Osteocyte (in vitro differentiated cells): Measurements from ENCODE around the gene NID1. TPM values are rescaled to one million over a fixed set of nuclear protein-coding genes. Genes with fewer than 3 reads are reported as not detected.

ENCODE experiments used
- DNase-seq: peaks from one replicate; pipeline ENCODE4 v3.0.0; 2021; ENCODE audit warnings: mixed read lengths; ENCODE audit not compliant: unreplicated experiment; ENCODE audit errors: extremely low spot score
- H3K27ac Mint-ChIP-seq: one replicate; pipeline ENCODE4 v1.8.0; 2021; ENCODE audit warnings: mild to moderate bottlenecking, mixed read lengths; ENCODE audit not compliant: unreplicated experiment
- H3K27me3 Mint-ChIP-seq: one replicate; pipeline ENCODE4 v1.8.0; 2021; ENCODE audit warnings: mixed read lengths; ENCODE audit not compliant: unreplicated experiment
- H3K36me3 Mint-ChIP-seq: one replicate; pipeline ENCODE4 v1.8.0; 2021; ENCODE audit warnings: mixed read lengths; ENCODE audit not compliant: unreplicated experiment
- H3K4me1 Mint-ChIP-seq: one replicate; pipeline ENCODE4 v1.8.0; 2021; ENCODE audit warnings: mixed read lengths; ENCODE audit not compliant: unreplicated experiment
- H3K4me3 Mint-ChIP-seq: one replicate; pipeline ENCODE4 v1.8.0; 2021; ENCODE audit warnings: mild to moderate bottlenecking, moderate library complexity, mixed read lengths; ENCODE audit not compliant: unreplicated experiment
- H3K9me3 Mint-ChIP-seq: one replicate; pipeline ENCODE4 v1.8.0; 2021; ENCODE audit warnings: mixed read lengths; ENCODE audit not compliant: unreplicated experiment
- CTCF ChIP-seq: fragments of 200-600 bp; sonication (generic); IDR thresholded peaks from 2 replicates; pipeline ENCODE4 v1.5.0; 2021; ENCODE audit warnings: antibody characterized with exemption, mild to moderate bottlenecking, moderate library complexity
- total RNA-seq: library from RNA; stranded (reverse); gene quantifications from 2 replicates; pipeline ENCODE4 v1.2.1, GENCODE V29; 2021

Gene NID1
- total RNA-seq, 1 donor from 2014 or later: 142 TPM

- Mint-ChIP-seq H3K9me3 (no peaks in the 10 kb centered on the region), H3K27ac (no peak overlapping the region), H3K36me3 (no peaks in the 10 kb centered on the region), H3K4me3 (no peak overlapping the region), H3K4me1 (peaks cover 7% of the 10 kb centered on the region), H3K27me3 (no peaks in the 10 kb centered on the region)
- no peak for DNase-seq
- TF ChIP-seq CTCF: peak; percentile 87
Observed at GRCh38 chr1:236103646-236104218, 38.8 kb upstream of the NID1 start.

GRCh38 chr1:236103059-236103458 is 38.2 kb upstream of the NID1 start:
- H3K27me3 Mint-ChIP-seq: no peaks in the 10 kb centered on the region
- TF ChIP-seq CTCF: no peak
- peaks cover 7% of the 10 kb centered on the region for H3K4me1 Mint-ChIP-seq
- H3K4me3 Mint-ChIP-seq: no peak overlapping the region
- no peaks in the 10 kb centered on the region for H3K36me3 Mint-ChIP-seq
- H3K27ac Mint-ChIP-seq: no peak overlapping the region
- no peaks in the 10 kb centered on the region for H3K9me3 Mint-ChIP-seq
- no peak for DNase-seq

GRCh38 chr1:236102611-236103010 is 37.7 kb upstream of the NID1 start:
- no peak overlapping the region for H3K27ac Mint-ChIP-seq
- no peak for TF ChIP-seq CTCF
- H3K36me3 Mint-ChIP-seq: no peaks in the 10 kb centered on the region
- no peak for DNase-seq
- no peak overlapping the region for H3K4me3 Mint-ChIP-seq
- no peaks in the 10 kb centered on the region for H3K27me3 Mint-ChIP-seq
- peaks cover 7% of the 10 kb centered on the region for H3K4me1 Mint-ChIP-seq
- H3K9me3 Mint-ChIP-seq: no peaks in the 10 kb centered on the region

- no peaks in the 10 kb centered on the region for H3K27me3 Mint-ChIP-seq
- no peak overlapping the region for H3K4me3 Mint-ChIP-seq
- no peak overlapping the region for H3K27ac Mint-ChIP-seq
- no peak for TF ChIP-seq CTCF
- peaks cover 7% of the 10 kb centered on the region for H3K4me1 Mint-ChIP-seq
- no peak for DNase-seq
- no peaks in the 10 kb centered on the region for H3K36me3 Mint-ChIP-seq
- peaks cover 3% of the 10 kb centered on the region for H3K9me3 Mint-ChIP-seq
Observed at GRCh38 chr1:236101233-236102200, 36.6 kb upstream of the NID1 start.

- no peak for DNase-seq
- H3K4me3 Mint-ChIP-seq: no peak overlapping the region
- no peaks in the 10 kb centered on the region for H3K27me3 Mint-ChIP-seq
- H3K36me3 Mint-ChIP-seq: no peaks in the 10 kb centered on the region
- TF ChIP-seq CTCF: no peak
- H3K9me3 Mint-ChIP-seq: peaks cover 6% of the 10 kb centered on the region
- no peak overlapping the region for H3K27ac Mint-ChIP-seq
- peaks cover 7% of the 10 kb centered on the region for H3K4me1 Mint-ChIP-seq
Observed at GRCh38 chr1:236100799-236101198, 35.9 kb upstream of the NID1 start.
